Natural killer cell (primary cell): ENCODE data around the gene GZMB. TPM values are rescaled to one million over a fixed set of nuclear protein-coding genes. Genes with fewer than 3 reads are reported as not detected.
"Not testable (repeated sequence)": the region's sequence is repeated elsewhere in the genome, so short reads cannot be mapped to it uniquely, and the experiment has no call there.

Experiments used
- ATAC-seq, 3 donors: fragments of 150-1000 bp in 2 of 3; fragments of 200-7000 bp in 1 of 3; cut with Tn5 transposase; 1 replicate in 1 of 3; 2 replicates in 2 of 3; pipeline ENCODE4 v1.10.0; 2021; ENCODE audit warnings: mild to moderate bottlenecking in 2 of 3, moderate library complexity in 2 of 3
- DNase-seq, 2 donors: peaks; one replicate each; pipeline versions ENCODE4 v3.0.0 to v3.0.0-alpha.2; 2013 to 2021; ENCODE audit warnings: mixed read lengths in 1 of 2
- H3K27ac ChIP-seq: one replicate; pipeline ENCODE4 v1.5.1; 2013; ENCODE audit warnings: mild to moderate bottlenecking, low read length
- H3K27me3 ChIP-seq: one replicate; pipeline ENCODE4 v1.6.1; 2013; ENCODE audit warnings: low read length; ENCODE audit not compliant: control insufficient read depth, insufficient read depth
- H3K36me3 ChIP-seq: one replicate; pipeline ENCODE4 v1.6.1; 2013; ENCODE audit warnings: low read length; ENCODE audit not compliant: control insufficient read depth, insufficient read depth
- H3K4me1 ChIP-seq: one replicate; pipeline ENCODE4 v1.6.1; 2013; ENCODE audit warnings: low read length; ENCODE audit not compliant: control insufficient read depth, insufficient read depth
- H3K4me3 ChIP-seq: one replicate; pipeline ENCODE4 v1.5.1; 2013; ENCODE audit warnings: low read length
- H3K9me3 ChIP-seq: one replicate; pipeline ENCODE4 v1.6.1; 2013; ENCODE audit warnings: low read length; ENCODE audit not compliant: control insufficient read depth, insufficient read depth
- H3K27ac Mint-ChIP-seq, 2 donors: one replicate each; pipeline ENCODE4 v1.8.0; 2022; ENCODE audit warnings: mild to moderate bottlenecking in 2 of 2, mixed read lengths in 2 of 2, moderate library complexity in 1 of 2
- H3K27me3 Mint-ChIP-seq, 2 donors: one replicate each; pipeline ENCODE4 v1.8.0; 2022; ENCODE audit warnings: low read depth in 2 of 2, mixed read lengths in 2 of 2
- H3K36me3 Mint-ChIP-seq: one replicate; pipeline ENCODE4 v1.8.0; 2022; ENCODE audit warnings: mixed read lengths
- H3K4me1 Mint-ChIP-seq, 2 donors: one replicate each; pipeline ENCODE4 v1.8.0; 2022; ENCODE audit warnings: mixed read lengths in 2 of 2
- H3K4me3 Mint-ChIP-seq: one replicate; pipeline ENCODE4 v1.8.0; 2022; ENCODE audit warnings: mild to moderate bottlenecking, moderate library complexity, mixed read lengths
- H3K9me3 Mint-ChIP-seq, 2 donors: one replicate each; pipeline ENCODE4 v1.8.0; 2022; ENCODE audit warnings: mixed read lengths in 2 of 2
- WGBS: methylation state at CpG from one replicate; pipeline ENCODE4 v1.1.7; 2013; ENCODE audit warnings: missing lambda C conversion rate; ENCODE audit not compliant: insufficient coverage; 5-methylcytosine and 5-hydroxymethylcytosine counted together
- intact Hi-C: fragments of 100-400 bp; cut with micrococcal nuclease; formaldehyde crosslinking; loops from one replicate; pipeline ENCODE4 v1.14.2; 2022
- total RNA-seq, 4 donors: library from RNA; stranded (reverse); fragments of 120-200 nt in 1 of 4; gene quantifications; one replicate each; pipeline versions ENCODE4 v1.2.3 to v1.2.4, GENCODE V29; 2013 to 2022
- TF ChIP-seq, protein P1 (sequence below): fragments of 200-600 bp; IDR thresholded peaks from one replicate; pipeline ENCODE4 v1.8.0; 2022; ENCODE audit warnings: antibody characterized with exemption

GZMB gene
- total RNA-seq, 3 donors from 2014 or later (not counting 1 experiment from before 2014, with no cell fraction given) = 1,176 to 1,565 (median 1,384) TPM

GRCh38 chr14:24605435-24606190 lies 28.4 kb downstream of the GZMB start:
- WGBS = 64% methylated on average over 3 of the region's 3 CpGs
- peak overlapping the region; percentile 95 for H3K4me3 Mint-ChIP-seq
- TF ChIP-seq, protein P1, sequence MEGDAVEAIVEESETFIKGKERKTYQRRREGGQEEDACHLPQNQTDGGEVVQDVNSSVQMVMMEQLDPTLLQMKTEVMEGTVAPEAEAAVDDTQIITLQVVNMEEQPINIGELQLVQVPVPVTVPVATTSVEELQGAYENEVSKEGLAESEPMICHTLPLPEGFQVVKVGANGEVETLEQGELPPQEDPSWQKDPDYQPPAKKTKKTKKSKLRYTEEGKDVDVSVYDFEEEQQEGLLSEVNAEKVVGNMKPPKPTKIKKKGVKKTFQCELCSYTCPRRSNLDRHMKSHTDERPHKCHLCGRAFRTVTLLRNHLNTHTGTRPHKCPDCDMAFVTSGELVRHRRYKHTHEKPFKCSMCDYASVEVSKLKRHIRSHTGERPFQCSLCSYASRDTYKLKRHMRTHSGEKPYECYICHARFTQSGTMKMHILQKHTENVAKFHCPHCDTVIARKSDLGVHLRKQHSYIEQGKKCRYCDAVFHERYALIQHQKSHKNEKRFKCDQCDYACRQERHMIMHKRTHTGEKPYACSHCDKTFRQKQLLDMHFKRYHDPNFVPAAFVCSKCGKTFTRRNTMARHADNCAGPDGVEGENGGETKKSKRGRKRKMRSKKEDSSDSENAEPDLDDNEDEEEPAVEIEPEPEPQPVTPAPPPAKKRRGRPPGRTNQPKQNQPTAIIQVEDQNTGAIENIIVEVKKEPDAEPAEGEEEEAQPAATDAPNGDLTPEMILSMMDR = peak; percentile 96
- no peaks in the 10 kb centered on the region for H3K36me3 Mint-ChIP-seq
- peak overlapping the region; percentile 99 for H3K27ac Mint-ChIP-seq
- H3K9me3 Mint-ChIP-seq = no peaks in the 10 kb centered on the region
- Histone ChIP-seq H3K4me1 (peaks cover 55% of the 10 kb centered on the region), H3K27me3 (no peaks in the 10 kb centered on the region), H3K4me3 (peak overlapping the region; percentile 1), H3K36me3 (no peaks in the 10 kb centered on the region), H3K9me3 (no peaks in the 10 kb centered on the region), H3K27ac (peak overlapping the region; percentile 83)
- DNase-seq = peak; percentile 70 to 78
- H3K4me1 Mint-ChIP-seq = peaks cover 55 to 58% of the 10 kb centered on the region in 2 donors
- ATAC-seq = peak; percentile 62 to 71 (median 66)
- intact Hi-C loops = loop anchor here (1.0 to 5.0 kb wide), 4 partner anchors 29 to 527 kb away; partner anchors contain the start of gene GZMB
- no peaks in the 10 kb centered on the region for H3K27me3 Mint-ChIP-seq

DNA sequence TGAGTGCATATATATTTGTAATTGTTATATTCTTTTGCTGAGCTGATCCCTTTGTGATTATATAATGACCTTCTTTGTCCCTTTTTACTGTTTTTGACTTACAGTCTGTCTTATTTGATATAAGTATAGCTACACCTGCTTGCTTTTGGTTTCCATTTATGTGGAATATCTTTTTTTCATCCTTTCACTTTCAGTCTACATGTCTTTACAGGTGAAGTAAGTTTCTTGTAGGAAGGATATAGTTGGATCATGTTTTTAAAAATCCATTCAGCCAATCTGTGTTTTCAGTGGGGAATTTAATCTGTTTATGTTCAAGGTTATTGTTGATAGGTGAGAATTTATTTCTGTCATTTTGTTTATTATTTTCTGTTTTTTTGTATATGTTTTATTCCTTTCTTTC lies 36.6 kb downstream of the GZMB start:
- TF ChIP-seq, protein P1 = no peak
- intact Hi-C loops = no loop called here
- peaks cover 9% of the 10 kb centered on the region for H3K36me3 Mint-ChIP-seq
- Histone ChIP-seq H3K27me3 (no peaks in the 10 kb centered on the region), H3K27ac (no peak overlapping the region), H3K4me3 (no peak overlapping the region), H3K4me1 (no peaks in the 10 kb centered on the region), H3K36me3 (no peaks in the 10 kb centered on the region), H3K9me3 (peaks cover 12% of the 10 kb centered on the region)
- DNase-seq = no peak
- H3K27me3 Mint-ChIP-seq = no peaks in the 10 kb centered on the region
- ATAC-seq = no peak
- H3K27ac Mint-ChIP-seq = no peak overlapping the region
- H3K4me1 Mint-ChIP-seq = no peaks in the 10 kb centered on the region
- H3K4me3 Mint-ChIP-seq = no peak overlapping the region
- H3K9me3 Mint-ChIP-seq = no peaks in the 10 kb centered on the region

DNA sequence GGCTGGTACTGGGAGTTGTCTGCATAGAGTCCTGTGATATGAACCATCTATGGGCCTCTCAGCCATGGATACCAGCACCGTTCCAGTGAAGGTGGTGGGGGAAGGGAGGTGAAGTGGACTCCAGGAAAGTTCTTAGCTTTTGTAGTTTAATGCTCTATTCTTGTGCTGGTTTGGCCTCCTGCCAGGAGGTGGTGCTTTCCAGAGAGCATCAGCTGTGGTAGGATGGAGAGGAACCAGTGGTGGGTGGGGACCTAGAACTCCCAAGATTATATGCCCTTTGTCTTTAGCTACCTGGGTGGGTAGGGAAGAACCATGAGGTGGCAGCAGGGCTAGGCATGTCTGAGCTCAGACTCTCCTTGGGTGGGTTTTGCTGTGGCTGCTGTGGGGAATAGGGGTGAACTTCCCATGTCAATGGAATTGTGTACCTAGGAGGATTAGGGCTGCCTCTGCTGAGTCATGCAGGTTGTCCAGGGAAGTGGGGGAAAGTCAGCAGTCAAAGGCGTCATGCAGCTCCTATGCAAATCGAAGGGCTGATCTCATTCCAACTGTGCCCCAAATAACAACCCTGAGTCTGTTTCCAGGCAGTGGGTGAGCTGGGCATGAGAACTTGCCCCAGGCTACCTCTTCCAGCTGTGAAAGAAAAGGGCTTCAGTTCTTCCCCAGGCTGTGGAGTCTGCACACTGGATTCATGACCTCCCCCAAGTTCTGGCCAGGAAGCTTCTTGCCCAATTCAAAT lies 38.7 kb downstream of the GZMB start:
- Mint-ChIP-seq H3K36me3 (peaks cover 16% of the 10 kb centered on the region), H3K27me3 (peaks cover 7 to 8% of the 10 kb centered on the region in 2 donors), H3K27ac (no peak overlapping the region), H3K4me1 (no peaks in the 10 kb centered on the region), H3K4me3 (no peak overlapping the region), H3K9me3 (no peaks in the 10 kb centered on the region)
- Histone ChIP-seq H3K27me3 (no peaks in the 10 kb centered on the region), H3K36me3 (no peaks in the 10 kb centered on the region), H3K4me1 (no peaks in the 10 kb centered on the region), H3K4me3 (no peak overlapping the region), H3K27ac (no peak overlapping the region), H3K9me3 (peaks cover 12% of the 10 kb centered on the region)
- ATAC-seq (no peak), DNase-seq (no peak)
- intact Hi-C loops = no loop called here
- TF ChIP-seq, protein P1 = no peak
- 92% methylated on average over 3 of the region's 3 CpGs for WGBS

DNA sequence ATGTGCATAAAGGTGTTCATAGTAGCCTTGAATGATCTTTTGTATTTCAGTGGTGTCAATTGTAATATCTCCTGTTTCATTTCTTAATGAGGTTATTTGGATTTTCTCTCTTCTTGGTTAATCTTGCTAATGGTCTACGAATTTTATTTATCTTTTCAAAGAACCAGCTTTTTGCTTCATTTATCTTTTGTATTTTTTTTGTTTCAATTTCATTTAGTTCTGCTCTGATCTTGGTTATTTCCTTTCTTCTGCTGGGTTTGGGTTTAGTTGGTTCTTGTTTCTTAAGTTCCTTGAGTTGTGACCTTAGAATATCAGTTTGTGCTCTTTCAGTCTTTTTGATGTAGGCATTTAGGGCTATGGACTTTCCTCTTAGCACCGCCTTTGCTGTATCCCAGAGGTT lies 43.0 kb downstream of the GZMB start:
- Mint-ChIP-seq H3K27me3 (peaks cover 12 to 22% of the 10 kb centered on the region in 2 donors), H3K36me3 (peaks cover 21% of the 10 kb centered on the region)
- H3K4me1 Mint-ChIP-seq, H3K9me3 Mint-ChIP-seq, H3K4me1 ChIP-seq, H3K27ac ChIP-seq, ATAC-seq, H3K27me3 ChIP-seq, H3K4me3 Mint-ChIP-seq, H3K4me3 ChIP-seq, H3K9me3 ChIP-seq, intact Hi-C loops, DNase-seq, H3K27ac Mint-ChIP-seq, H3K36me3 ChIP-seq: not testable (repeated sequence)
- no CpG with 5 or more reads among the region's 2 CpGs for WGBS

- H3K27me3 ChIP-seq, H3K27ac Mint-ChIP-seq, H3K4me1 Mint-ChIP-seq, ATAC-seq, intact Hi-C loops, DNase-seq, H3K9me3 ChIP-seq, H3K9me3 Mint-ChIP-seq, H3K4me3 Mint-ChIP-seq, H3K4me1 ChIP-seq, H3K36me3 ChIP-seq, H3K27ac ChIP-seq, H3K4me3 ChIP-seq: not testable (repeated sequence)
- peaks cover 0 to 11% of the 10 kb centered on the region in 2 donors for H3K27me3 Mint-ChIP-seq
- WGBS = no CpG with 5 or more reads among the region's 3 CpGs
- H3K36me3 Mint-ChIP-seq = peaks cover 11% of the 10 kb centered on the region
Measured at GRCh38 chr14:24584402-24584801, 49.6 kb downstream of the GZMB start.
